Body of pancreas (tissue), 4 donors: ENCODE data around the gene ABCA13.

Experiments used
- CTCF ChIP-seq, 7 experiments: fragments of 450-650 bp in 4 of 7; fragments of 200-600 bp in 3 of 7; sonication (generic) in 3 of 7; IDR thresholded peaks; one replicate each; pipeline ENCODE4 v1.5.1; 2016 to 2019; ENCODE audit warnings: antibody characterized with exemption in 7 of 7
- POLR2A ChIP-seq, 3 donors: fragments of 450-650 bp; IDR thresholded peaks; one replicate each; pipeline ENCODE4 v1.6.1; 2016; ENCODE audit warnings: antibody characterized with exemption in 3 of 3, mild to moderate bottlenecking in 2 of 3

- TF ChIP-seq CTCF (IDR thresholded peaks at IDR 0.05) (no peak), POLR2A (IDR thresholded peaks at IDR 0.05) (no peak)
Observed at GRCh38 chr7:48665353-48666135, 494.3 kb downstream of the ABCA13 start.
